HEK293 (cell line): Measurements from ENCODE around the gene BAG5.

Experiments used
- CTCF ChIA-PET: fragments of 350-600 bp; formaldehyde crosslinking; extraction: SDS; loops from one replicate; lab custom pipeline; 2021; ENCODE audit warnings: antibody characterized with exemption; lab: Yijun Ruan, JAX
- POLR2A ChIA-PET: fragments of 300-600 bp; formaldehyde crosslinking; extraction: SDS; loops from one replicate; lab custom pipeline; 2020; ENCODE audit warnings: antibody characterized with exemption, inconsistent platforms; lab: Yijun Ruan, JAX
- H3K27ac ChIP-seq: fragments of 200-500 bp; sonication (Bioruptor generic); 2 replicates; pipeline ENCODE4 v1.5.1; 2014; ENCODE audit warnings: low read depth, low read length, control low read depth, inconsistent platforms; ENCODE audit errors: extremely low read depth
- H3K36me3 ChIP-seq, 2 experiments: fragments of 200-500 bp in 1 of 2; sonication (Bioruptor generic) in 1 of 2; 1 replicate in 1 of 2; 2 replicates in 1 of 2; pipeline ENCODE4 v1.5.1; 2014 to 2017; ENCODE audit warnings: inconsistent platforms in 2 of 2, low read length in 2 of 2; ENCODE audit not compliant: control insufficient read depth in 2 of 2, insufficient read depth in 1 of 2
- H3K4me1 ChIP-seq: fragments of 200-500 bp; sonication (Bioruptor generic); 2 replicates; pipeline ENCODE4 v1.5.1; 2014; ENCODE audit warnings: mild to moderate bottlenecking, low read length, inconsistent platforms; ENCODE audit not compliant: control insufficient read depth, insufficient read depth
- H3K4me3 ChIP-seq: 2 replicates; pipeline ENCODE4 v1.5.1; 2011; ENCODE audit warnings: low read depth, mild to moderate bottlenecking, control low read depth, low read length, moderate library complexity
- H3K9me3 ChIP-seq: fragments of 200-500 bp; sonication (Bioruptor generic); 2 replicates; pipeline ENCODE4 v1.5.1; 2014; ENCODE audit warnings: low read depth, low read length, inconsistent platforms; ENCODE audit not compliant: control insufficient read depth, insufficient read depth
- HOXA7 ChIP-seq: sonication (generic); formaldehyde crosslinking; IDR thresholded peaks from 2 replicates; pipeline ENCODE4 v1.8.1; 2022; ENCODE audit warnings: missing genetic modification reagents, borderline replicate concordance
- INSM2 ChIP-seq: fragments of 450-650 bp; formaldehyde crosslinking; IDR thresholded peaks from 2 replicates; pipeline ENCODE4 v1.5.1; 2016; ENCODE audit warnings: missing biosample characterization, missing genetic modification characterization
- MZF1 ChIP-seq: fragments of 450-650 bp; formaldehyde crosslinking; IDR thresholded peaks from 2 replicates; pipeline ENCODE4 v1.5.1; 2017; ENCODE audit warnings: missing biosample characterization, missing genetic modification characterization, borderline replicate concordance
- PBX3 ChIP-seq: sonication (generic); formaldehyde crosslinking; IDR thresholded peaks from 2 replicates; pipeline ENCODE4 v1.8.1; 2022; ENCODE audit warnings: mild to moderate bottlenecking, moderate library complexity, missing genetic modification reagents
- ZBTB1 ChIP-seq: fragments of 450-650 bp; formaldehyde crosslinking; IDR thresholded peaks from 2 replicates; pipeline ENCODE4 v1.5.1; 2016; ENCODE audit warnings: missing biosample characterization, missing genetic modification characterization
- ZFHX2 ChIP-seq: fragments of 450-650 bp; formaldehyde crosslinking; conservative IDR thresholded peaks from 2 replicates; pipeline ENCODE4 v1.5.1; 2016; ENCODE audit warnings: missing biosample characterization, missing genetic modification characterization
- ZFP3 ChIP-seq: fragments of 450-650 bp; formaldehyde crosslinking; IDR thresholded peaks from 2 replicates; pipeline ENCODE4 v1.5.1; 2016; ENCODE audit warnings: low read depth, missing biosample characterization, missing genetic modification characterization
- ZNF10 ChIP-seq: fragments of 450-650 bp; formaldehyde crosslinking; IDR thresholded peaks from 2 replicates; pipeline ENCODE4 v1.5.1; 2017; ENCODE audit warnings: missing biosample characterization, missing genetic modification characterization
- ZNF155 ChIP-seq: fragments of 450-650 bp; formaldehyde crosslinking; IDR thresholded peaks from 2 replicates; pipeline ENCODE4 v1.5.1; 2016; ENCODE audit warnings: missing biosample characterization, missing genetic modification characterization
- ZNF157 ChIP-seq: fragments of 450-650 bp; formaldehyde crosslinking; IDR thresholded peaks from 2 replicates; pipeline ENCODE4 v1.5.1; 2016; ENCODE audit warnings: missing biosample characterization, missing genetic modification characterization
- ZNF239 ChIP-seq: fragments of 450-650 bp; formaldehyde crosslinking; IDR thresholded peaks from 2 replicates; pipeline ENCODE4 v1.5.1; 2016; ENCODE audit warnings: missing biosample characterization, missing genetic modification characterization
- ZNF248 ChIP-seq: fragments of 450-650 bp; formaldehyde crosslinking; IDR thresholded peaks from 2 replicates; pipeline ENCODE4 v1.5.1; 2017; ENCODE audit warnings: missing biosample characterization, missing genetic modification characterization
- ZNF335 ChIP-seq: fragments of 450-650 bp; formaldehyde crosslinking; conservative IDR thresholded peaks from 2 replicates; pipeline ENCODE4 v1.5.1; 2016; ENCODE audit warnings: missing biosample characterization, missing genetic modification characterization
- ZNF394 ChIP-seq: fragments of 450-650 bp; formaldehyde crosslinking; IDR thresholded peaks from 2 replicates; pipeline ENCODE4 v1.5.1; 2016; ENCODE audit warnings: missing biosample characterization, missing genetic modification characterization, mild to moderate bottlenecking, moderate library complexity, borderline replicate concordance
- ZNF473 ChIP-seq: fragments of 450-650 bp; formaldehyde crosslinking; IDR thresholded peaks from 2 replicates; pipeline ENCODE4 v1.5.1; 2017; ENCODE audit warnings: missing biosample characterization, missing genetic modification characterization
- ZNF488 ChIP-seq: fragments of 450-650 bp; formaldehyde crosslinking; IDR thresholded peaks from 2 replicates; pipeline ENCODE4 v1.5.1; 2016; ENCODE audit warnings: missing biosample characterization, missing genetic modification characterization
- ZNF530 ChIP-seq: fragments of 450-650 bp; formaldehyde crosslinking; IDR thresholded peaks from 2 replicates; pipeline ENCODE4 v1.5.1; 2016; ENCODE audit warnings: low read depth, missing biosample characterization, missing genetic modification characterization
- ZNF660 ChIP-seq: fragments of 450-650 bp; IDR thresholded peaks from 2 replicates; pipeline ENCODE4 v1.5.1; 2018; ENCODE audit warnings: missing biosample characterization, mild to moderate bottlenecking, missing genetic modification characterization
- ZNF76 ChIP-seq: fragments of 450-650 bp; formaldehyde crosslinking; IDR thresholded peaks from 2 replicates; pipeline ENCODE4; 2016; ENCODE audit warnings: low read depth, missing biosample characterization, missing genetic modification characterization, borderline replicate concordance
- ZNF791 ChIP-seq: fragments of 450-650 bp; formaldehyde crosslinking; IDR thresholded peaks from 2 replicates; pipeline ENCODE4 v1.5.1; 2016; ENCODE audit warnings: missing biosample characterization, missing genetic modification characterization
- ZNF843 ChIP-seq: fragments of 450-650 bp; formaldehyde crosslinking; IDR thresholded peaks from 2 replicates; pipeline ENCODE4 v1.5.1; 2016; ENCODE audit warnings: missing biosample characterization, missing genetic modification characterization
- ZSCAN16 ChIP-seq: fragments of 450-650 bp; formaldehyde crosslinking; IDR thresholded peaks from 2 replicates; pipeline ENCODE4 v1.5.1; 2016; ENCODE audit warnings: missing biosample characterization, missing genetic modification characterization
- ZSCAN4 ChIP-seq: fragments of 450-650 bp; formaldehyde crosslinking; IDR thresholded peaks from 2 replicates; pipeline ENCODE4 v1.5.1; 2017; ENCODE audit warnings: missing biosample characterization, missing genetic modification characterization
- TF ChIP-seq, protein P1 (sequence below): IDR thresholded peaks from 2 replicates; pipeline ENCODE4 v1.6.1; 2011; ENCODE audit warnings: mild to moderate bottlenecking, low read depth, low read length, borderline replicate concordance
- TF ChIP-seq, protein P2 (sequence below): fragments of 450-650 bp; formaldehyde crosslinking; conservative IDR thresholded peaks from 2 replicates; pipeline ENCODE4 v1.5.1; 2016; ENCODE audit warnings: low read depth, missing biosample characterization, missing genetic modification characterization
- TF ChIP-seq, protein P3 (sequence below): fragments of 450-650 bp; formaldehyde crosslinking; IDR thresholded peaks from 2 replicates; pipeline ENCODE4 v1.5.1; 2016; ENCODE audit warnings: missing biosample characterization, missing genetic modification characterization, borderline replicate concordance

Gene BAG5

GRCh38 chr14:103544388-103545218, 17.9 kb downstream of the BAG5 start:
- Histone ChIP-seq H3K4me3 (no peak overlapping the region), H3K27ac (no peak overlapping the region), H3K36me3 (no peaks in the 10 kb centered on the region), H3K9me3 (no peaks in the 10 kb centered on the region), H3K4me1 (0 out of 2 replicates have a peak, but pooled peaks cover 5% of the 10 kb centered on the region)
- CTCF ChIA-PET, result interaction anchor here (2.6 to 6.0 kb wide), 3 partner anchors 24 to 42 kb away, joined by 10 to 48 read pairs (median 19); no protein-coding TSS in a partner anchor
- POLR2A ChIA-PET, result interaction anchor here (0.5 to 1.2 kb wide), 2 partner anchors 16 to 26 kb away, joined by 3 read pairs; partner anchors contain the start of gene TRMT61A
- TF ChIP-seq INSM2 (tag by site-specific recombination), result no peak
- TF ChIP-seq, protein P1, sequence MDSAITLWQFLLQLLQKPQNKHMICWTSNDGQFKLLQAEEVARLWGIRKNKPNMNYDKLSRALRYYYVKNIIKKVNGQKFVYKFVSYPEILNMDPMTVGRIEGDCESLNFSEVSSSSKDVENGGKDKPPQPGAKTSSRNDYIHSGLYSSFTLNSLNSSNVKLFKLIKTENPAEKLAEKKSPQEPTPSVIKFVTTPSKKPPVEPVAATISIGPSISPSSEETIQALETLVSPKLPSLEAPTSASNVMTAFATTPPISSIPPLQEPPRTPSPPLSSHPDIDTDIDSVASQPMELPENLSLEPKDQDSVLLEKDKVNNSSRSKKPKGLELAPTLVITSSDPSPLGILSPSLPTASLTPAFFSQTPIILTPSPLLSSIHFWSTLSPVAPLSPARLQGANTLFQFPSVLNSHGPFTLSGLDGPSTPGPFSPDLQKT, result no peak
- no peak for TF ChIP-seq ZNF10 (tag by site-specific recombination)
- TF ChIP-seq ZNF530 (tag by site-specific recombination), result no peak
- TF ChIP-seq ZFHX2, result peak; percentile 3; the same call in 1 of the 2 replicates
- TF ChIP-seq ZNF157 (tag by site-specific recombination), result no peak
- TF ChIP-seq, protein P2, sequence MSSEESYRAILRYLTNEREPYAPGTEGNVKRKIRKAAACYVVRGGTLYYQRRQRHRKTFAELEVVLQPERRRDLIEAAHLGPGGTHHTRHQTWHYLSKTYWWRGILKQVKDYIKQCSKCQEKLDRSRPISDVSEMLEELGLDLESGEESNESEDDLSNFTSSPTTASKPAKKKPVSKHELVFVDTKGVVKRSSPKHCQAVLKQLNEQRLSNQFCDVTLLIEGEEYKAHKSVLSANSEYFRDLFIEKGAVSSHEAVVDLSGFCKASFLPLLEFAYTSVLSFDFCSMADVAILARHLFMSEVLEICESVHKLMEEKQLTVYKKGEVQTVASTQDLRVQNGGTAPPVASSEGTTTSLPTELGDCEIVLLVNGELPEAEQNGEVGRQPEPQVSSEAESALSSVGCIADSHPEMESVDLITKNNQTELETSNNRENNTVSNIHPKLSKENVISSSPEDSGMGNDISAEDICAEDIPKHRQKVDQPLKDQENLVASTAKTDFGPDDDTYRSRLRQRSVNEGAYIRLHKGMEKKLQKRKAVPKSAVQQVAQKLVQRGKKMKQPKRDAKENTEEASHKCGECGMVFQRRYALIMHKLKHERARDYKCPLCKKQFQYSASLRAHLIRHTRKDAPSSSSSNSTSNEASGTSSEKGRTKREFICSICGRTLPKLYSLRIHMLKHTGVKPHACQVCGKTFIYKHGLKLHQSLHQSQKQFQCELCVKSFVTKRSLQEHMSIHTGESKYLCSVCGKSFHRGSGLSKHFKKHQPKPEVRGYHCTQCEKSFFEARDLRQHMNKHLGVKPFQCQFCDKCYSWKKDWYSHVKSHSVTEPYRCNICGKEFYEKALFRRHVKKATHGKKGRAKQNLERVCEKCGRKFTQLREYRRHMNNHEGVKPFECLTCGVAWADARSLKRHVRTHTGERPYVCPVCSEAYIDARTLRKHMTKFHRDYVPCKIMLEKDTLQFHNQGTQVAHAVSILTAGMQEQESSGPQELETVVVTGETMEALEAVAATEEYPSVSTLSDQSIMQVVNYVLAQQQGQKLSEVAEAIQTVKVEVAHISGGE, result no peak
- TF ChIP-seq ZNF76 (tag by site-specific recombination), result no peak
- TF ChIP-seq ZNF394 (tag by site-specific recombination), result no peak
- no peak for TF ChIP-seq ZNF791 (tag by site-specific recombination)
- no peak for TF ChIP-seq ZNF155 (tag by site-specific recombination)
- TF ChIP-seq ZNF488 (tag by site-specific recombination), result no peak
- TF ChIP-seq, protein P3, sequence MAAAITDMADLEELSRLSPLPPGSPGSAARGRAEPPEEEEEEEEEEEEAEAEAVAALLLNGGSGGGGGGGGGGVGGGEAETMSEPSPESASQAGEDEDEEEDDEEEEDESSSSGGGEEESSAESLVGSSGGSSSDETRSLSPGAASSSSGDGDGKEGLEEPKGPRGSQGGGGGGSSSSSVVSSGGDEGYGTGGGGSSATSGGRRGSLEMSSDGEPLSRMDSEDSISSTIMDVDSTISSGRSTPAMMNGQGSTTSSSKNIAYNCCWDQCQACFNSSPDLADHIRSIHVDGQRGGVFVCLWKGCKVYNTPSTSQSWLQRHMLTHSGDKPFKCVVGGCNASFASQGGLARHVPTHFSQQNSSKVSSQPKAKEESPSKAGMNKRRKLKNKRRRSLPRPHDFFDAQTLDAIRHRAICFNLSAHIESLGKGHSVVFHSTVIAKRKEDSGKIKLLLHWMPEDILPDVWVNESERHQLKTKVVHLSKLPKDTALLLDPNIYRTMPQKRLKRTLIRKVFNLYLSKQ, result no peak
- no peak for TF ChIP-seq ZNF239
- TF ChIP-seq ZNF473 (tag by site-specific recombination), result no peak
- TF ChIP-seq ZSCAN16 (tag by site-specific recombination), result no peak
- no peak for TF ChIP-seq PBX3 (CRISPR knock-in tag)
- no peak for TF ChIP-seq MZF1 (tag by site-specific recombination)
- TF ChIP-seq ZFP3 (tag by site-specific recombination), result no peak
- no peak for TF ChIP-seq HOXA7 (CRISPR knock-in tag)
- no peak for TF ChIP-seq ZBTB1 (tag by site-specific recombination)
- TF ChIP-seq ZSCAN4 (tag by site-specific recombination), result peak; percentile 56; the same call in 1 of the 2 replicates
- no peak for TF ChIP-seq ZNF660 (tag by site-specific recombination)
- no peak for TF ChIP-seq ZNF335
- no peak for TF ChIP-seq ZNF248 (tag by site-specific recombination)
- TF ChIP-seq ZNF843 (tag by site-specific recombination), result no peak
